CD4-positive, alpha-beta T cell treated with Interleukin-1 beta for 1 hour (primary cell): Measurements from ENCODE around the gene C3orf20.

Experiments
- DNase-seq, 2 donors: peaks; one replicate each; pipeline ENCODE4 v3.0.0-alpha.2; 2020 to 2022

C3orf20 gene

DNA sequence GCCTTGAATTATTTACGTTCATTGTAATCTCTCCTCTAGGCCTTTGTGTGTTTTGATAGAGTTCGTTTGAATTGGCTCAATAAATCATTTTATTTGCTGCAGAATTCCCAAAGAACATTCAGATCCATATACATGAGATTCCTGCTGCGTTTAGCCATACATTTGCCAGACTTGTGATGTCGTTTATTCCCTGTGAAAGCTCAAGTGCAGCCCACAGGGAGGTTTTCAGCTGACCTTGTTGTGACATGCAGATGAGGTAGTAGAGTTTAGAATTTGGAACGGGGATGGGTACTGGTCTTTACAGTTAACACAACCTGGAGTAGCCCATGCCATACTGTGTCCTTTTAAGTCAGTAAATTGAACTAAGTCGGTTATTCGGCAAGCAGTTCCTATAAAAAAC is at the start of gene C3orf20:
C3orf20 (plus strand) TSS at position 301 of the 400 bp plus-strand sequence. CDS start 7,573 bp downstream, outside the sequence.
- DNase-seq, result no peak

DNA sequence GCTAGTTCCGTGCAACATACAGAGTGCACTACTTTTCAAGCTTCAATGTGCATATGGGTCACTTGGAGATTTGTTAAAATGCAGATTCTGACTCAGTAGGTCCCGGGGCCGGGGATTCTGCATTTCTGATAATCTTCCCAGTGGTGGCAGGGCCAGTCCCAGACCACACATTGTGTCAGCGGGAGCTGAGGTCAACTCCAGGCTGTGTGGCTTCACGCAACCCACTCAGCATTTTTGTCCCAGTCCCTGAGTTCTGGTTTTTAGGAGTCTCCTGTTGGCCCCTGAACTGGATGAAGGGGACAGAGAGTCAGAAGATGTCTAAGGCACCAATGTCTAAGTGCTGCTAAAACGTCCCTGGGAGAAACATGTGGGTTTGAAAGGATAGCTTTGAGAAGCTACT is 49.5 kb upstream of the C3orf20 start:
- DNase-seq, result no peak

DNA sequence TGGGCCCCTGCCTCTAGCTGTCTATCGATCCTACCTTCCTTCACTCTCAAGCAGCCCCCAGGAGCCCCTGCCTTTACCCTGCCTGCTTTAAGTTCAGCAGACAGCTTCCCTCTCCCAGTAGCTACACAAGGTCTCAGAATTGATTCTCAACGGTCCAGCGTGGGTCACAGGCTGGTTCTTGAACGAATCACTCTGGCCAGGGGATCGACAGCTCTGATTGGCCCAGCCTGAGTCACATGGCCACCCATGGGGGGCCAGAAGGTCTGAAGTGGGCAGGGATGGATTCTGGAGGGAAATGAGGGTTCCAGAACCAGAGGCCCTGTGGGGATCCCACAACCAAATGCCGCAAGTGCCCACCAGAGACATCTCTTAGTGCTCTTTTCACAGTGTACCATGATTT is 47.1 kb upstream of the C3orf20 start:
- DNase-seq, result no peak

DNA sequence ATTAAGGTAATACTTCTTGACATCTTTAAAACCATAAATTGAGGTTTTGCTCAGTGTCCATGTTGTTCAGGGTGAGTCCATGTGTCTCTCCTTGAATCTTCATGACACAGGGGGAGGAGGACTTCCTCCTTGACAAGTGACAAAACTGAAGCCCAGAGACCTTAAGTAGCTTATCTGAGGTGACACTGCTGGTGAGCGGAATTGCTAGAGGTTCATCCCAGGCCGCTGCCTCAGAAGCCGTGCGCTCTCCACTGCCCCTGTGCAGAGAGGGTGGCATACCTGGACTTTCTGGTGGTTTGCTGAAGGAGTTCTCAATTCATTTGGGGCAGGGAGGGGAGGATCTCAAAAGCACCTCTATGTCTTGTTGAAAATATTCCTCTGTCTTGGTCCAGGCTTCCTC is 46.5 kb upstream of the C3orf20 start:
- DNase-seq, result no peak

DNA sequence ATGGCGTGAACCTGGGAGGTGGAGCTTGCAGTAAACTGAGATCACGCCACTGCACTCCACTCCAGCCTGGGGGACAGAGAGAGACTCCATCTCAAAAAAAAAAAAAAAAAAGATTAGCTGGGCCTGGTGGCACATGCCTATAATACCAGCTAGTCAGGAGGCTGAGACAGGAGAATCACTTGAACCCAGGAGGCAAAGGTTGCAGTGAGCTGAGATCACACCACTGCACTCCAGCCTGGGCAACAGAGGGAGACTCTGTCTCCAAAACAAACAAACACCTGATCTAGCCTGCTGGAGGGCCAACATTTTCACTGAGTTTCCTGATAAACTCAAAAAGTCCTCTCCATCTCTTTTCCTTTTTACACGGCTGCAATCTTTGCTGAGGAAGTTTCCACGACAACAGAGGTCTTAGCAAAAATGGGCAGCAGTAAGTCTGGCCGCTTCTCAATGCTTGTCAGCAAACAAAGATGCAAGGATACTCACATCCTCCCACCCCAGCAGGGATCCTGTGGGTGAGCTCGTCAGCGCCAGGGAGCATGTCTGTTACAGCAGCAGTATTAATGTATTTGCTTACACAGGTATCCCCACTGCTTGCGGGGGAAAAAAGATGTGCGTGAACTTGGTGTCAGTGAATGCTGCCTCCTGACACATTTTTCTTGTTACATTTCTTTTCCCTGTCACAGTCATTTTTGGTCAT is 44.4 kb upstream of the C3orf20 start:
- no peak for DNase-seq

DNA sequence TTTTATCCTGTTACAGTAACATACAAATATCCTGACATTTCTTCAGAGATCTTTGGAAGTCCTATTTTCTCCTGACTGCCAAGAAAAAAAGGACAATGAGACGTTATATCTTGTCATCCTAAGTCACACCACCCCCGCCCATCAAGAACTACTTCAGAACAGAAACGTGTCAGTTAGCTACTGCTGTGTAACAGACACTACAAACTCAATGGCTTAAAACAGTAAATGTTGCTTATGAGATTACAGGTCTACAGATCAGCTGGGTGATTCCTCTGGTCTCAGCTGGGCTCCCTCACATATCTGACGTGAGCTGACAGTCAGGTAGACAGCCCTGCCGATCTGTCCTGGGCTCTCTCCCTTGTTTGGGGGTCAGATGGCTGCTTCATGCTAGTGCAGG is 43.8 kb upstream of the C3orf20 start:
- no peak for DNase-seq

DNA sequence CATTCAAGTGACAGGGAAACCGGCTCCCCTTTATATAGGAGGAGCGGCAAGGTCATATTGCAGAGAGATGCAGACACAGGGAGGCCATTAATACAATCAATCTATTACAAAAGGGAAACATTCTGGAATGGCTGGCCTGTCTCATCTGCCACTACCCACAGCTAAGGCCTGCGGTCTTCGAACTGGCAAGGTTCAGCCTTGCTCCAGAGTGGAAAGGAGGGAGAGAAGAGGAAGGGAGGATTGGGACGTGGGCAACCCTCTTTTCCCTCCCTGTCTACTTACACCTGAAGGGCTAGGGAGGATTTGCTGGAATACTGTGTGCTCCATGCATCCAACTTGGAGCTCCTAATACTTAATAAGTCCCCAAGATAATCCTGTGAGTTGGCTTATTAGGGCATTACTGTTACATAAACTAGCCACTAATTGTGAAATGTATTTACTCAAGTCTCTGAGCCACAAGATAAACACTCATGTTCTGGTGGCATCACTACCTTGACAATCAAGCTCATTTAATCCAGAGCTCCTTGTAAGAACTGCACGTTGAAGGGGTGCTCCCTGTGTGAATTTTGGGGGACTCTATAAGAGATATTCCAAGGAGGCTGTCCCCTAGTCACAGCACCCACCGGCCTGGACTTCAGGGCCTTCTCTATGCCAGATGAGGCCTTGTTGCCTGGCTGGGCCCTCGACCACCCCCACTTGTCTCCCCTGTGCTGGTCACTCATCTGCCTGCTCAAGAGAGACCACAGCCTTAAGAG is 43.1 kb upstream of the C3orf20 start:
- no peak for DNase-seq

DNA sequence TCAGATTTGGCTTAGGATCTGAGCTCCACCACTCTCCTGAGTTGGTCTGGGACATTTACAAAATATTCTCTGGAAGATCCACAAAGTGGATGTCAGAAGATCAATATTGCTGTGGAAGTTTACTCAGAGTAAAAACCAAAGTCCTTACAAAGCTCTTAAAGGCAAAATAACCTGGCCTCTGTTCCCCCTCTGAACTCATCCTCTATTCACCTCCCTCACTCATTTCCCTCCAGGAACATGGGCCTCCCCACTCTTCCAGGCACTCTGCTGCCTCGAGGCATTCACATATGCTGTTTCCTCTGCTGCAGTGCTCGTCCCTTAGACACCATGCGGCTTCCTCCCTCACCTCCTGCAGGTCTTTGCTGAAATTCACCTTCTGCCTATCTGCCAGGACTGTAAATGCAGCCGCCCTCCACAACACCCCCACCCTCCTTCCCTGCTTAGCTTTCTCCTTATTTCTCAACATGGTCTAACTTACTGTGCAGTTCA is 42.5 kb upstream of the C3orf20 start:
- no peak for DNase-seq

DNA sequence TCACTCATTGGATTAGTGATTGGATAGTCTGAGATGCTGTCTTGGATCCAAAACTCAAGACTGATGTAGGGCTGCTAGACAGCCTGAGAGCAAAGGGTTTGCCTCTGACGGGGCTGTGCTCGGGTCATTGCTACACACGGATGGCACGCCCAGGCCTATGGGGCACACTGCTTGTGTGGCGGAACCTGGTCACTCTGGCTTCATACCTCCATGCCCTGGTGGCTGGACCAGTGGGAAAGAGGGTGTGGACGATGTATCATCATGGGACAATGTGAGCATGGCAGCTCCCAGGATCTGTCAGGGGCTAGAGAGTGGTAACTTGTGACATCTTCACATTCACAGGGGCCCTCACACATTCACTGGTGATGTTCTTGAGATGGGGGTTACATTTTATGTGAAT is 41.5 kb upstream of the C3orf20 start:
- DNase-seq, result no peak

DNA sequence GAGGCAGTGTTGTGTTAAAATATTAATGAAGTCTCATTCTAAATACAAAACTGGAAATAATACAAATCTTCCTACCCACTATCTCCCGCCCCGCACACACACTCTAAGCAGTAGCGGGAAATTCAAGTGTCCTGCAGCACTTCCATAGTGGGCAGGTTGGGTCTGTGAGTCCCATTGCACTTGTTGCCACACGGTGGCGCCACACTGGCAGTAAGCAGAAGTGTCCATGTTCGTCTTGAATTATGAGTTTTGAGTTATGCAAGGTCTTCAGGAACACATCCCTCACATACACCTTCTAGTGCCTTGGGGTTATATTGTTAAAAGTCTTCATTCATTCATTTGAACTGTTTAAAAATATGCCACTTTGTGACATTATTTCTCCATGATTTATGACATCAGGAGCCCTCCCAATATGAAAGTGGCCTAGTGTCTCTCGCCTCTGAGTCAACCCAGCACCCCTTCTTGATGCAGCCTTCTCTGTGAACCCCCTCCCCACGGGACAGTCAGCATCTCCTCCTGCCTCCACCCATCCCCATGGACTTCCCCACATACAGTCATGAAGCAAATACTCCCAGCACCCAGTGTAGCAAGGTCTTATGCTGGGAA is 41.0 kb upstream of the C3orf20 start:
- peak; percentile 59 to 65 for DNase-seq

DNA sequence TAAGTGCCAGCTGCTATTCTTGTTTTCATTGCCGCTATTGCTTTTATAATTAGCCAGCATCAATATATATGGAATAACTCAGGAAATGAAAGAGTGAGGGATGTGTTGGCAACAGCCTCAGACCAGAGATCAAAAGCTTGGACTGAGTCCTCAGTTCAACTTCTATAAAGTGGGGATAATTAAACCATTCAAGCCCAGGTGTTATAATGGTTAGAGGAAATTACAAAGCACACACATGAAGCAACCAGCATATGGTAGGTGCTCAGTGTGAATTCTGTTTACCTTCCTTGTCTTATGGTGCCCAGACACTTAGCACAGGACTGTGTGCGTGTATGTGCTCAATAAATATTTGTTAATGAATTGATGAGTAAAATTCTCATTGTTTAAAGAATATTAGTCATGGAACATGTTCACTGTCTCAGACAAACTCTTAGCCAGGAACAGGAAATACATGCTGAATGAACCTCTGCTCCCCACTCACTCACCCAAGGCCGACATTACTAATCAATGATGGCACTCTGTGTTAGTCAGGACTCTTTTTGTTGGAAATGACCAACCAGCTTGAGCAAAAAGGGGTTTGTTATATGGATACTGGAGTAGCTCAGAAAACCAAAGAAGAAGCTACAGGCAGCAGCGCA is 40.1 kb upstream of the C3orf20 start:
- DNase-seq, result no peak

DNA sequence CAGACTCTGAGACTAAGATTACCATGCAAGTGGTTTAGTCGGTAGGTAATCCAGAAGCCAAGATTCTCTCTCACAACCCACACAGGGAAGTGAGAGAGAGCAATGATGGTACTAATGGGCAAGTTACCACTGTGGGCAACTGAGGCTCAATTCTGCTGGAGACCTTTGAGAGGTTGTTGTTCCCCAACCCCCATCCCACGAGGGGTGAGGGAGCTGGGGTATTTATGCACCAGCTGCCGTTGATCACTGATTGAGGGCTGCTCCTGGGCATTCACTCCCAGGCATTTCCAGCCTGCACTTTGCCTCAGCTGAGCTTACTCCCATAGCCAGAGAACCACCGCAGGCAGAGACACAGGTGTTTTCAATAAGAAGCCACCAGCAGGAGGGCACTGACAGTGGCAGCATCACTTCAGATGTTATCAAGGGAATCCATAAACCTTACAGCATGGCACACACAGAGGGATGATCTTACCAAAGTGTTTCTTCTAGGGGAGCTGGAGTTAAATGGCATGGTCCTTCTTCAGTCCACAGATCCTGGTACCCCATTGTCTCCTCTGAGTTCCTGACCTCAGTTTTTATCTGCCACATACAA is 38.3 kb upstream of the C3orf20 start:
- DNase-seq, result no peak

DNA sequence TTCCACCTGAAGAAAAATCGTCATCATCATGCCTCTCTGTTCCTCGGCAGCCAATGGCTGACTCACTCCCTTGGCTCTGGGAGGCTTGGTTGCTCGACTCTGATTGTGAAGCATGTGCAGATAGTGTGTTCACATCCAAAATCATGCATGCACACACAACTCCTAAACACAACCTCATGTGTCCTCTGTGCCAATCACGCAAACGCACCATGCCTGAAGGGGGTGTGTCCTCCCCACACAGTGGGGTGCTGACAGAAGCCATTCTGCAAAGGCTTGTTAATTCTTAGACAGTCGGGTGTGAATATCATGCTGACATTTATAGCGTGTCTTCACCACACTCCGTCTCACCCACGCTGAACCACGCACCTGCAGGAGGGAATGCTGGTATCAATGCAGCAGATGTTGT is 34.8 kb upstream of the C3orf20 start:
- no peak for DNase-seq

DNA sequence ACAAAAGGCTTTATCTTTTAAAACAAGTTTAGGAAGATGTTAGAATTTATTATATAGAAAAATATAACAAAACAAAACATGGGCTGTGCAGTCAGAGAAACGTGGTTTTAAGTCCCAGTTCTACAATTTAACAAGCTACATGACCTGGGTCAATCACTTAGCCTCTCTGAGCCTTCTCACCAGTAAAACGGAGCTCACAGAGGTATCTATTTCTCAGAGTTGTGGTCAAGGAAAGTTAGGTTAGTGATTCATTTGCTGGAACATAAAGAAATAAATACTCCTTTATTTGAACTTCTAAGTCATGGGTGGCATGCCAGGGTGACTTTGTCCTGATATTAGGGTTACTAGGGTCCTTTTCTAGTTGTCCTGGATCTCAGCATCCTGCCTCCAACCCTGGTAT is 34.2 kb upstream of the C3orf20 start:
- no peak for DNase-seq

DNA sequence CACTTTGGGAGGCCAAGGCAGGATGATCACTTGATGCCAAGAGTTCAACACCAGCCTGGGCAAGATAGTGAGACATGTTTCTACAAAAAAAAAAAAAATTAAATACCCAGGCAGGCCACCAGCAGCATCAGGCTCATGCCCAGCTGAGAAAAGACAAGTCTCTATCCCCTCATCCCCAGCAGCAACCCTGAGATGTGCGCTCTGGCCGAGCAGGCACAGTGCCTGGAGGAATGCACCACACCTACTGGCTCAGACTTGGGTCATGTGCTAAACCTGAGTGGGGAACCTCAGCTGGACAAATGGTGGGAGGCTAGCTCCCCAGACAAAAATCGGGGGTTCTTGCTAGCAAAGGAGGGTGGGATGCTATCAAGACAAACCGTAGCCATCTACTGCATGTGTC is 33.6 kb upstream of the C3orf20 start:
- no peak for DNase-seq

DNA sequence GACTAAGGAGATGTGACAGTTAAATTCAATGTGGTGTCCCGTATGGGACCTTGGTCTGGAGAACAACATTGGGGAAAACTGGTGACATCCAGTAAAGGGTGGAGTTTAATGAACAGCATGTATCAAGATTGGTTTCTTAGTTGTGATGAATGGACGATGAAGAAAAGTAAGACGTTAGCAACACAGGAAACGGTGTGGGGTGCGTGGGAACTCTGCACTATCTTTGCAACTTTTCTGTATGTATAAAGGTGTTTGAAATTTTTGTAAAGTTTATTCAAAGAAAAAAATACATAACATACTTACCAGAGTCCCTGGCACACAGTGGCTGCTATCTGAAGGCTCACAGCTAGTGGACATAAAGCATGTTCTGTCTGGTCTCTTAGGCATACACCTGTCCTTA is 29.5 kb upstream of the C3orf20 start:
- no peak for DNase-seq

DNA sequence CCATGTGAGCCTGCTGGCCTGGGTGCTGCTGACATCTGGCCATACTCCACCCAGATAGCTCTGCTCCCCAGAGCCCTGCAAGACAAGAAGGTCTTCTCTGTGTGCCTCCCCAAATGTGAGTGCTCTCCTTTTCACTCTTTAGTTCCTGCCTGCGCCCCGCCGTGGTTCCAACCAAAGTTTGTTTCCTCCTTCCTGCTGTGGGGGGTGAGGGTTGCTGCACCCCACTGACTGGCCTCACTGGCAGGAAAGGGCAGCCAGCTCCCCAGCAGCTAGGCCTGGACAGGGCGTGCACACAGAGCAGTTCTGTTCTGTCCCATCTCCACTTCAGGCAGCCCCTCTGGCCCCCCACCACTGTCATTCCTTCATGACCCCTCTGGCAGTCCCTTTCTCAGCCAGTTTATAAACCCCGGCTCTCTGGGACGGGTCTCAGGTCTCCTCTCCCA is 28.8 kb upstream of the C3orf20 start:
- DNase-seq, result no peak

DNA sequence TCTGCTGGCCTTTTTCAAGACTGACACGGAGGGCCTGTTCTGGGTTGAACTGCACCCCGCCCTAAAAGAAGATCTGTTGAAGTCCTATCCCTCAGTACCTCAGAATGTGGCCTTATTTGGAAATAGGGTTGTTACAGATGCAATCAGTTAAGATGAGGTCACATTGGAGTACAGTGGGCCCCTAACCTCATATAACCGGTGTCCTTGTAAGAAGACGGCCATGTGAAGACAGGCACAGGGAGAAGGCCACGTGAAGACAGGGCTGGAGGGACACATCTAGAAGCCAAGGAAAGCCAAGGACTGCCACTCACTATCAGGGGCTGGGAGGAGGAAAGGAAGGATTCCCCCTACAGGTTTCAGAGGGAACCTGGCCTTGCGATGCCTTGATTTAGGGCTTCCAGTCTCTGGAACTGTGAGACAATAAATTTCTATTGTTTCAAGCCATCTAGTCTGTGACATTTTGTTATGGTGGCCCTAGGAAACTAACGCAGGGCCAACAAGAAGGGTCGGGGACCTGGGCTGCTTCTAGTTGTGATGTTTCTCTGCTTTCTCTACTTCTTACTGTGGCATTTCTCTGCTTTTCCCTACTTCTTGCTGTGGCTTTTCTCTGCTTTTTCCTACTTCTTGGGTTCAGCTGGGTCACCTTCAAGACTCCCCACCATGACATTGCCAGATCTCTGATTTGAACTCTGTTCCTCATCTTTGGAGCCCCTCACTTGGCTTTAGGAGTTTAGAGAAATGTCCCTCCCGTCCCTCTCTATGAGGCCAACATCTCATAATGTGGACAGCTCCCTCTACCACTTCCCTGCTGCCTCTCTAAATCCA is 28.1 kb upstream of the C3orf20 start:
- no peak for DNase-seq

DNA sequence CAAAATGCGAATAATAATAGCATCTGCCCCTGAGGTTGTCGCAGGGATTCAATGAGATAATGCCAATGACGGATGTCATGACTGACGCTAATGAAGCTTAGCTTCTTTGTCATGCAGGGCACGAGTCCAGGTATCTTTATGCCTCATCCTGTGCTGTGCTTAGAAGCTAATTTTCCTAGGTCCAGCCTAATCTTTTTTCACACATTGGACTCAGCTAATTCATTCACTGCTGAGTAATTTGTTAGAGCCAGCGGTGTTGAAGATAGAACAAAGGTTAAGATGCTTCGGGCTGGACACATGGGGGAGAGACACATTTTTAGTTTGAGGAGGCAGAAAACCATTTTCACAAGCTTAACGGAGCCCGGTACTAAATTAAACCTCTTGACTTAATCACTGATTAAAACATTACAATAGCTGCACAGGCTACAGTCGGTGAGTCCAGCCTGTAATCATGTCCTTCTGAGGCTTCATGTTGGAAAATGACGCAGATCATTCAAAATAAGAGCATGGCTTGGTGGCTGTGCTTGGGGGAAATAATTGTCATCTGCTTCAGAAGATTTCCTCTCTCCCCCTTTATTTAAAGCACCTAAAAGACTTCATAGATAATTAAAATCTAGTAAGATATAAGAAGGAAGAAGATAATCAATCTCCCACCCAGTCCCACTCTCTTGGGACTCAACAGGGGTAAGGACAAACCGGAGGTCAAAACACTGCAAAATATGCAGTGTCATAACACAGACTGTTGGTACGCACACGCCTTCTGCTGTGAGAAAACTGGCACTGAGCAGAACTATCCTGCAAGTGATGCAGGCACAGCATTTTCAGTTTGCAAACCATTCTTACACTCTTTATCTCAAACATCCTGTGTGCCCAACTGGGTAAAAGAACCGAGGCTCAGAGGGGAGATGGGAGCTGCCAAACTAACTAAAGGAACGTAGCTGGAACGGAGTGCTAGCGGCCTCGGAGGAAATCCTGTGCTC is 26.7 kb upstream of the C3orf20 start:
- DNase-seq, result no peak

DNA sequence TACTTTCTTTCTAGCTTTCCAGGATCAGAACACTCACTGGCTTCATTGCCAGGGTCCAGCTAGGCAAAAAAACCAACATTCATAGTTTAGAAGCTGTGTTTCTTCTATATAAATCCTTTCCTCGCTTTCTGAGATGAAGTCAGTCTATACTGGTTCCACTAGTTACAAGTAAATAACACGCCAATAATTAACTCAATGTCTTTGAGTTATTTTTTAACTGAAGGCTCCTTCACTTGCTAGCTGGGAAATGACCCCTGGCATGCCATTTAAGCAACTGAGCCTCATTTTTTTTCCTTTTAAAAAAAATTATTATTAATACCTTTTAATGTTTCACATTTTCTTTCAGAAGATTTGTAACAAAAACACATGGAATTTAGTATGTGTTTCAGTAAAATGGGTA is 25.5 kb upstream of the C3orf20 start:
- DNase-seq, result no peak

DNA sequence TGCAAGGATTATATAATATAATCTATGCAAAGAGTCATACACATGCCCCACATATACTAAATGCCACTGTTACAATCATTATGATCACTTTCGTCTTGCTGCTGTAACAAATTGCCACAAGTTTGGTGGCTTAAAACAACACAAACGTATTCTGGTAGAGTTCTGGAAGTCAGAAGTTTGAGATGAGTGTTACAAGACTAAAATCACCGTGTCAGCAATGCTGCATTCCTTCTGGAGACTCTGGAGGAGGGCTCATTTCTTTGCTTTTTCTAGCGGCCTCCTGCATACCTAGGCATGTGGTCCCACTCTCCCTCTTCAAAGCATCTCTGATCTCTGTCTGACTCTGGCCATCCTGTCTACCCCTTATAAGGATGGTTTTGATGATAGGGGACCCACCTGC is 24.7 kb upstream of the C3orf20 start:
- no peak for DNase-seq
